ENCODE results near the gene TEX36. TPM values are rescaled to one million over a fixed set of nuclear protein-coding genes. Genes with fewer than 3 reads are reported as not detected.

Gene TEX36
- total RNA-seq, 1 experiment from 2014 or later, result not detected

GRCh38 chr10:125627646-125628045, 55.3 kb downstream of the TEX36 start:
- Histone ChIP-seq H4K91ac (ENCODE audit: insufficient read length, low read depth, low read length) (no peak overlapping the region), H3K4me2 (ENCODE audit: insufficient read depth, insufficient read length, low read length) (no peak overlapping the region), H3K79me1 (ENCODE audit: insufficient read depth, low read depth, low read length, poor library complexity, severe bottlenecking) (no peaks in the 10 kb centered on the region), H3K18ac (ENCODE audit: insufficient read length, low read depth, low read length) (no peak overlapping the region), H2BK20ac (ENCODE audit: low read depth, low read length, poor library complexity, severe bottlenecking) (no peak overlapping the region), H2AFZ (ENCODE audit: low read length) (no peak overlapping the region), H2BK120ac (ENCODE audit: low read depth, low read length, poor library complexity, severe bottlenecking) (no peak overlapping the region), H3K23ac (ENCODE audit: insufficient read length, low read depth, low read length) (no peak overlapping the region), H4K8ac (replicated peaks; ENCODE audit: insufficient read length, low read depth, low read length) (no peak overlapping the region), H3K9ac (ENCODE audit: extremely low read depth, insufficient read length, low read length) (no peak overlapping the region), H3K79me2 (ENCODE audit: insufficient read depth, low read length) (no peaks in the 10 kb centered on the region), H3K27ac (ENCODE audit: insufficient read length, low read depth, low read length) (no peak overlapping the region), H3K4ac (ENCODE audit: low read depth, low read length) (no peak overlapping the region), H3K9me3 (ENCODE audit: control insufficient read depth, low read depth, low read length) (no peaks in the 10 kb centered on the region), H3T11ph (ENCODE audit: low read length) (no peak overlapping the region), H3K14ac (ENCODE audit: insufficient read depth, low read length) (no peak overlapping the region; the same call in 1 of the 2 replicates), H3K23me2 (ENCODE audit: insufficient read length, low read depth, low read length, poor library complexity, severe bottlenecking) (no peaks in the 10 kb centered on the region), H3K27me3 (ENCODE audit: insufficient read depth, low read length) (no peaks in the 10 kb centered on the region), H2BK5ac (ENCODE audit: insufficient read length, low read length) (no peak overlapping the region), H2BK12ac (ENCODE audit: insufficient read length, low read depth, low read length) (no peak overlapping the region), H3K4me1 (ENCODE audit: insufficient read depth, low read length) (no peaks in the 10 kb centered on the region), H2BK15ac (ENCODE audit: low read depth, low read length) (no peak overlapping the region), H2AK5ac (ENCODE audit: insufficient read length, low read length) (no peak overlapping the region), H4K20me1 (ENCODE audit: control insufficient read depth, insufficient read depth, insufficient read length) (no peaks in the 10 kb centered on the region), H3K56ac (ENCODE audit: insufficient read length, low read depth, low read length) (no peak overlapping the region), H4K5ac (ENCODE audit: insufficient read length, low read depth, low read length) (no peak overlapping the region)
- no peaks in the 10 kb centered on the region for H3K36me3 Mint-ChIP-seq (ENCODE audit: insufficient read depth in 1 of 3, low read depth in 3 of 3)
- H3K9me3 Mint-ChIP-seq, result no peaks in the 10 kb centered on the region
- peaks cover 8% of the 10 kb centered on the region for H3K27me3 Mint-ChIP-seq (ENCODE audit: low read depth)
- no peak overlapping the region for H3K4me3 Mint-ChIP-seq
- TF ChIP-seq, protein P1, sequence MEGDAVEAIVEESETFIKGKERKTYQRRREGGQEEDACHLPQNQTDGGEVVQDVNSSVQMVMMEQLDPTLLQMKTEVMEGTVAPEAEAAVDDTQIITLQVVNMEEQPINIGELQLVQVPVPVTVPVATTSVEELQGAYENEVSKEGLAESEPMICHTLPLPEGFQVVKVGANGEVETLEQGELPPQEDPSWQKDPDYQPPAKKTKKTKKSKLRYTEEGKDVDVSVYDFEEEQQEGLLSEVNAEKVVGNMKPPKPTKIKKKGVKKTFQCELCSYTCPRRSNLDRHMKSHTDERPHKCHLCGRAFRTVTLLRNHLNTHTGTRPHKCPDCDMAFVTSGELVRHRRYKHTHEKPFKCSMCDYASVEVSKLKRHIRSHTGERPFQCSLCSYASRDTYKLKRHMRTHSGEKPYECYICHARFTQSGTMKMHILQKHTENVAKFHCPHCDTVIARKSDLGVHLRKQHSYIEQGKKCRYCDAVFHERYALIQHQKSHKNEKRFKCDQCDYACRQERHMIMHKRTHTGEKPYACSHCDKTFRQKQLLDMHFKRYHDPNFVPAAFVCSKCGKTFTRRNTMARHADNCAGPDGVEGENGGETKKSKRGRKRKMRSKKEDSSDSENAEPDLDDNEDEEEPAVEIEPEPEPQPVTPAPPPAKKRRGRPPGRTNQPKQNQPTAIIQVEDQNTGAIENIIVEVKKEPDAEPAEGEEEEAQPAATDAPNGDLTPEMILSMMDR (conservative IDR thresholded peaks at IDR 0.05), result no peak
- H3K27ac Mint-ChIP-seq, result no peak overlapping the region
- no peak for DNase-seq
- H3K4me1 Mint-ChIP-seq, result peaks cover 0 to 5% of the 10 kb centered on the region in 2 experiments; a peak in 3 of 4 replicates
- WGBS (ENCODE audit: extremely low coverage, insufficient read length, low lambda C conversion rate), result no CpG with 5 or more reads among the region's 4 CpGs
